CD4-positive, alpha-beta T cell (primary cell): Measurements from ENCODE around the gene PMF1. TPM values are rescaled to one million over a fixed set of nuclear protein-coding genes. Genes with fewer than 3 reads are reported as not detected.

Experiments
- ATAC-seq: fragments of 200-7000 bp; cut with Tn5 transposase; one replicate; pipeline ENCODE4 v1.10.0; 2022; ENCODE audit warnings: mild to moderate bottlenecking; ENCODE audit not compliant: poor library complexity
- CTCF ChIA-PET: fragments of 350-600 bp; sonication (Branson Sonifier 250); formaldehyde crosslinking; loops from one replicate; lab custom pipeline; 2021; ENCODE audit warnings: antibody characterized with exemption, inconsistent platforms; lab: Charles Lee
- POLR2A ChIA-PET: fragments of 350-600 bp; sonication (Branson Sonifier 250); formaldehyde crosslinking; loops from one replicate; lab custom pipeline; 2021; ENCODE audit warnings: antibody characterized with exemption, inconsistent platforms; lab: Charles Lee
- DNase-seq, 14 experiments: peaks; one replicate each; pipeline ENCODE4 v3.0.0-alpha.2; 2013 to 2020; ENCODE audit warnings: mixed read lengths in 2 of 14
- H3K27ac ChIP-seq, 2 donors: one replicate each; pipeline versions ENCODE4 v1.5.1 to v1.7.0; 2013; ENCODE audit warnings: low read length in 2 of 2, low read depth in 1 of 2, mild to moderate bottlenecking in 1 of 2
- H3K27me3 ChIP-seq, 2 experiments: 1 replicate in 1 of 2; 2 replicates in 1 of 2; pipeline versions ENCODE4 v1.6.1 to v1.7.0; 2013; ENCODE audit warnings: low read length in 2 of 2, control low read depth in 1 of 2, mild to moderate bottlenecking in 1 of 2, moderate library complexity in 1 of 2; ENCODE audit not compliant: insufficient read depth in 2 of 2, control insufficient read depth in 1 of 2
- H3K36me3 ChIP-seq: one replicate; pipeline ENCODE4 v1.6.1; 2013; ENCODE audit warnings: low read length, control low read depth; ENCODE audit not compliant: insufficient read depth
- H3K4me1 ChIP-seq: one replicate; pipeline ENCODE4 v1.6.1; 2013; ENCODE audit warnings: low read length, control low read depth; ENCODE audit not compliant: insufficient read depth
- H3K4me3 ChIP-seq: one replicate; pipeline ENCODE4 v1.5.1; 2013; ENCODE audit warnings: mild to moderate bottlenecking, low read length, moderate library complexity
- H3K9me3 ChIP-seq, 2 experiments: 1 replicate in 1 of 2; 2 replicates in 1 of 2; pipeline versions ENCODE4 v1.6.1 to v1.7.0; 2013; ENCODE audit warnings: low read length in 2 of 2, mild to moderate bottlenecking in 2 of 2, control low read depth in 1 of 2, moderate library complexity in 1 of 2; ENCODE audit not compliant: control insufficient read depth in 1 of 2, insufficient read depth in 1 of 2
- H3K27ac Mint-ChIP-seq: one replicate; pipeline ENCODE4 v1.8.0; 2020; ENCODE audit warnings: mixed read lengths
- H3K27me3 Mint-ChIP-seq: one replicate; pipeline ENCODE4 v1.8.0; 2021; ENCODE audit warnings: mixed read lengths
- H3K36me3 Mint-ChIP-seq: one replicate; pipeline ENCODE4 v1.8.0; 2021; ENCODE audit warnings: low read depth, mixed read lengths
- H3K4me1 Mint-ChIP-seq: one replicate; pipeline ENCODE4 v1.8.0; 2021; ENCODE audit warnings: low read depth, mixed read lengths
- H3K4me3 Mint-ChIP-seq: one replicate; pipeline ENCODE4 v1.8.0; 2020; ENCODE audit warnings: mild to moderate bottlenecking, mixed read lengths
- H3K9me3 Mint-ChIP-seq: one replicate; pipeline ENCODE4 v1.8.0; 2020; ENCODE audit warnings: mixed read lengths
- intact Hi-C, 2 experiments: fragments of 100-400 bp; cut with DNase I in 1 of 2; cut with micrococcal nuclease in 1 of 2; formaldehyde crosslinking; loops; one replicate each; pipeline versions ENCODE4 v1.15.1 to v1.9.0; 2023 to 2025; cut with DNase I, micrococcal nuclease
- total RNA-seq, 174 experiments: library from RNA in 2 of 174; stranded (reverse) in 2 of 174; gene quantifications; one replicate each; pipeline ENCODE4 v1.2.3 and lab custom pipeline; 2021 to 2026
- TF ChIP-seq, protein P1 (sequence below): fragments of 200-600 bp; IDR thresholded peaks from one replicate; pipeline ENCODE4 v1.8.0; 2022; ENCODE audit warnings: antibody characterized with exemption, mild to moderate bottlenecking

The PMF1 gene
- total RNA-seq, 2 experiments from 2014 or later: 58.0 to 61.2 TPM

DNA sequence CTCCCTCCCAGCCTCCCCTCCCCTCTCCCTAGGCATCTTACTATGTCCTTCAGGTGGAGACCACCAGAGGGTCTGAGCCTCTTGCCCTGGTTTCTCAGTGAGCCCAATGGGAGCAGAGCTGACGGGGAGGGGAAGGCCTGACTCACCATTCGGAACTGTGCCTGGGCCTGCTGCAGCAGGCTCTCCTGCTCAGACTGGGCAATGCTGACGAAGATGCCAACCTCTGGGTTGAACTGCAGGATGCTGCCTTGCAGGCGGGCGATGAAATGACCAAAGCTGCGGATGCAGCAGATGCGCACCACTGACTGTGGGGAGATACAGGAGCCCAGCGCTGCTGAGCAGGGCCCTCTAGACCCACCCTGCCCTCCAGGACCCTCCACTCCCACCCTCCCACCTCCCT is 46.1 kb downstream of the PMF1 start:
- Mint-ChIP-seq H3K4me3 (no peak overlapping the region), H3K4me1 (no peaks in the 10 kb centered on the region), H3K36me3 (peaks cover 81% of the 10 kb centered on the region), H3K27me3 (no peaks in the 10 kb centered on the region), H3K27ac (no peak overlapping the region), H3K9me3 (no peaks in the 10 kb centered on the region)
- TF ChIP-seq, protein P1, sequence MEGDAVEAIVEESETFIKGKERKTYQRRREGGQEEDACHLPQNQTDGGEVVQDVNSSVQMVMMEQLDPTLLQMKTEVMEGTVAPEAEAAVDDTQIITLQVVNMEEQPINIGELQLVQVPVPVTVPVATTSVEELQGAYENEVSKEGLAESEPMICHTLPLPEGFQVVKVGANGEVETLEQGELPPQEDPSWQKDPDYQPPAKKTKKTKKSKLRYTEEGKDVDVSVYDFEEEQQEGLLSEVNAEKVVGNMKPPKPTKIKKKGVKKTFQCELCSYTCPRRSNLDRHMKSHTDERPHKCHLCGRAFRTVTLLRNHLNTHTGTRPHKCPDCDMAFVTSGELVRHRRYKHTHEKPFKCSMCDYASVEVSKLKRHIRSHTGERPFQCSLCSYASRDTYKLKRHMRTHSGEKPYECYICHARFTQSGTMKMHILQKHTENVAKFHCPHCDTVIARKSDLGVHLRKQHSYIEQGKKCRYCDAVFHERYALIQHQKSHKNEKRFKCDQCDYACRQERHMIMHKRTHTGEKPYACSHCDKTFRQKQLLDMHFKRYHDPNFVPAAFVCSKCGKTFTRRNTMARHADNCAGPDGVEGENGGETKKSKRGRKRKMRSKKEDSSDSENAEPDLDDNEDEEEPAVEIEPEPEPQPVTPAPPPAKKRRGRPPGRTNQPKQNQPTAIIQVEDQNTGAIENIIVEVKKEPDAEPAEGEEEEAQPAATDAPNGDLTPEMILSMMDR: no peak
- DNase-seq (no peak), ATAC-seq (no peak)
- Histone ChIP-seq H3K27me3 (no peaks in the 10 kb centered on the region), H3K27ac (no peak overlapping the region), H3K9me3 (no peaks in the 10 kb centered on the region), H3K36me3 (peaks cover 84% of the 10 kb centered on the region), H3K4me3 (no peak overlapping the region), H3K4me1 (no peaks in the 10 kb centered on the region)
- ChIA-PET POLR2A (no interaction called here), CTCF (no interaction called here)
- intact Hi-C loops: no loop called here

DNA sequence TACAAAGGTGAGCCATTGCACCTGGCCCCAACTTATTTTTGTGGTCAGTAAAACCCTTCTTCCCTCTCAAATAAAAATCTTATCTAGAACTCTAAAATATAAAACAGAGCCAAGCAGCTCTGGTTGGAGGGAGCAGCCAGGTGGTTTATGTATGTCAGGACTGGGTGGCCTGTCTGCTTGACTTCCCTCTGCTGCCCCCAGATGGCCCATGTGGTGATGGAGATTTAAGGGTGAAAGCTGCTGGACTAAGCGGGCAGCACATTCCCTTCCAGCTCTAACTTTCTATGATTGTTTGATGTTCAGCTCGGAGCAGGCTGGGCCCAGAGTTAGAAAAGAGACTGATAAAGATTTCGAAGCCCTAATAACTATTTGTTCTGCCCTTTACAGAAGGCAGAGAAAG is 47.0 kb downstream of the PMF1 start:
- no peaks in the 10 kb centered on the region for H3K9me3 ChIP-seq
- H3K4me3 ChIP-seq: no peak overlapping the region
- DNase-seq: no peak
- no peak for ATAC-seq
- no peak overlapping the region for H3K27ac Mint-ChIP-seq
- POLR2A ChIA-PET: interaction anchor here (0.8 to 1.2 kb wide), 2 partner anchors 22 to 47 kb away, joined by 3 read pairs; partner anchors contain the start of genes PMF1 and SMG5
- no peaks in the 10 kb centered on the region for H3K27me3 ChIP-seq
- H3K4me1 Mint-ChIP-seq: no peaks in the 10 kb centered on the region
- TF ChIP-seq, protein P1: no peak
- no peaks in the 10 kb centered on the region for H3K27me3 Mint-ChIP-seq
- CTCF ChIA-PET: no interaction called here
- intact Hi-C loops: no loop called here
- peaks cover 86% of the 10 kb centered on the region for H3K36me3 Mint-ChIP-seq
- H3K27ac ChIP-seq: no peak overlapping the region
- peaks cover 81% of the 10 kb centered on the region for H3K36me3 ChIP-seq
- no peak overlapping the region for H3K4me3 Mint-ChIP-seq
- H3K4me1 ChIP-seq: no peaks in the 10 kb centered on the region
- no peaks in the 10 kb centered on the region for H3K9me3 Mint-ChIP-seq

DNA sequence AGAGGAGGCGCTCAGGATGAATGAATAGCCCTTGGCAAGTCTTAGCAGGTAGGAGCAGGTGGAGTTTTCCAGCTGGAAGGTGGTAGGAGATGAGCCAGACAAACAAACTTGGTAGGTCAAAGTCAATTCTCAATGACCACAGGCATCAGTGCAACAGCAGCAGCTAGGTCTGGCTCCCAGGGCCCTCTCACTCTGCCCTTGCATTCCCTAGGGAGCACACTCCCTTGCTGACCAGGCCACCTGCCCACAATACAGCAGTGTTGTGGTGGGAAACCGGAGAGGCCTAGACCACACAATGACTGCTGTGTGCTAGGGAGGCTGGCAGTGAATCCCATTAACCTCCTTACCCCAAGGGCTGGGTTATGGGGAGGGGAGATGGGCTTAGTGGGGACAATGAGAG is 48.1 kb downstream of the PMF1 start:
- no peaks in the 10 kb centered on the region for H3K27me3 ChIP-seq
- no peaks in the 10 kb centered on the region for H3K4me1 ChIP-seq
- H3K27ac Mint-ChIP-seq: no peak overlapping the region
- TF ChIP-seq, protein P1: no peak
- H3K4me3 Mint-ChIP-seq: no peak overlapping the region
- ATAC-seq (no peak), DNase-seq (no peak)
- H3K36me3 ChIP-seq: peaks cover 83% of the 10 kb centered on the region
- POLR2A ChIA-PET: interaction anchor here (0.9 kb wide), 1 partner anchor 15 kb away, joined by 3 read pairs; no protein-coding TSS in a partner anchor
- H3K4me1 Mint-ChIP-seq: no peaks in the 10 kb centered on the region
- no peak overlapping the region for H3K27ac ChIP-seq
- H3K4me3 ChIP-seq: no peak overlapping the region
- no peaks in the 10 kb centered on the region for H3K9me3 Mint-ChIP-seq
- intact Hi-C loops: no loop called here
- H3K36me3 Mint-ChIP-seq: peaks cover 92% of the 10 kb centered on the region
- H3K27me3 Mint-ChIP-seq: no peaks in the 10 kb centered on the region
- H3K9me3 ChIP-seq: no peaks in the 10 kb centered on the region
- CTCF ChIA-PET: interaction anchor here (0.6 kb wide), 1 partner anchor 14 kb away, joined by 3 read pairs; no protein-coding TSS in a partner anchor
